ENCODE measurements around the gene MARF1. TPM values are rescaled to one million over a fixed set of nuclear protein-coding genes. Genes with fewer than 3 reads are reported as not detected.

Gene MARF1
- total and polyA plus RNA-seq, 9 of the 15 experiments (the other 6 are each of a cell fraction or from before 2014, with no cell fraction given): 4.7 to 33.2 (median 11.7) TPM

DNA sequence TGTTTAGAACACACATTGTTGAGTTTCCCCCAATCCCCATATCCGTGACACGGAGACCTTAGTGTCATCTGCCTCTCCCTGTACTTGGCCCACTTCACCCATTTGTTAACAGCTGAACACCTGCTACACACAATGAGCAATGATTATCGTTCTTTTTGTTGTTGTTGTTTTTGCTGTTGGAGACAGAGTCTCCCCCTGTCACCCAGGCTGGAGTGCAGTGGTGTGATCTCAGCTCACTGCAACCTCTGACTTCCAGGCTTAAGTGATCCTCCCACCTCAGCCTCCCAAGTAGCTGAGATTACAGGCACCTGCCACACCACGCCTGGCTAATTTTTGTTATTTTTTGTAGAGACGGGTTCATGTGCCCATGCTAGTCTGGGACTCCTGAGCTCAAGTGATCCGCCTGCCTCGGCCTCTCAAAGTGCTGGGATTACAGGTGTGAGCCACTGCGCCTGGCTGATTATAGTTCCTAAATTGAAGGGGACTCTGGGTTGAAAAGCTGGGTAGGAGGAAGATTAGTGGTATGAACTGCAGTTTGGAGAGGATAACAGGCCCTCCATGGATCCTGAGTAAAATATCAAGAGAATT, 28.7 kb upstream of the MARF1 start:
- Histone ChIP-seq H3K27ac (ENCODE audit: extremely low read depth, low read depth, low read length) (no peak overlapping the region), H3K9me1 (ENCODE audit: control insufficient read depth, insufficient read depth, low read length) (no peaks in the 10 kb centered on the region), H3K79me2 (ENCODE audit: control insufficient read depth, insufficient read depth, low read length) (no peaks in the 10 kb centered on the region), H2AFZ (ENCODE audit: low read depth, low read length) (no peak overlapping the region), H4K20me1 (replicated peaks; ENCODE audit: control insufficient read depth, insufficient read depth, low read length) (no peaks in the 10 kb centered on the region), H3K9ac (ENCODE audit: insufficient read depth in 1 of 2, low read depth in 2 of 2, low read length in 2 of 2) (no peak overlapping the region), H3K4me1 (replicated peaks in 1 of 2; ENCODE audit: control insufficient read depth in 2 of 2, insufficient read depth in 2 of 2, low read length in 2 of 2) (no peaks in the 10 kb centered on the region), H3K27me3 (ENCODE audit: control insufficient read depth in 2 of 2, insufficient read depth in 2 of 2, low read length in 2 of 2) (no peaks in the 10 kb centered on the region), H3K4me3 (no peak overlapping the region), H3K4me2 (ENCODE audit: insufficient read depth, low read length) (no peak overlapping the region), H3K36me3 (ENCODE audit: control insufficient read depth, insufficient read depth, low read length) (peaks cover 54% of the 10 kb centered on the region; the same call in 2 of the 3 replicates), H3K9me3 (replicated peaks; ENCODE audit: control insufficient read depth, insufficient read depth, low read depth, low read length) (no peaks in the 10 kb centered on the region)
- WGBS (ENCODE audit: insufficient coverage, low coverage, missing lambda C conversion rate): 88% methylated on average over 8 of the region's 8 CpGs
- DNase-seq (ENCODE audit: extremely low read depth in 1 of 4, low spot score in 3 of 4): no peak
- no TSS peak for BruUV-seq (replicated peaks)
- no peak for FAIRE-seq
- ChIA-PET CTCF (ENCODE audit: low intra/inter-chr PET ratio) (no interaction called here), POLR2A (interaction anchor here (1.0 to 3.5 kb wide), 6 partner anchors 9 to 112 kb away, joined by 3 to 14 read pairs (median 4); no protein-coding TSS in a partner anchor)
- in situ Hi-C loops (cut with MboI): no loop called here
- ATAC-seq: no peak
- intact Hi-C loops (cut with micrococcal nuclease): no loop called here
- TF ChIP-seq ETV5 (CRISPR knock-in tag; IDR thresholded peaks at IDR 0.05; ENCODE audit: low read depth) (no peak), DIDO1 (tag; IDR thresholded peaks at IDR 0.05; ENCODE audit: low read depth) (no peak), ZBTB17 (CRISPR knock-in tag; IDR thresholded peaks at IDR 0.05) (no peak), POLR2G (IDR thresholded peaks at IDR 0.05; ENCODE audit: low read depth, low read length) (no peak), HLTF (IDR thresholded peaks at IDR 0.05) (no peak), ZFP1 (CRISPR knock-in tag; IDR thresholded peaks at IDR 0.05) (no peak), OTX1 (CRISPR knock-in tag; IDR thresholded peaks at IDR 0.05) (no peak), MCM3 (IDR thresholded peaks at IDR 0.05) (no peak), SMARCC2 (IDR thresholded peaks at IDR 0.05; ENCODE audit: low read depth) (no peak), NUFIP1 (IDR thresholded peaks at IDR 0.05; ENCODE audit: partially characterized antibody) (no peak), ZNF24 (IDR thresholded peaks at IDR 0.05) (no peak), SRSF3 (IDR thresholded peaks at IDR 0.05; ENCODE audit: insufficient read depth, low read length) (no peak), KLF16 (IDR thresholded peaks at IDR 0.05) (no peak)
- TF ChIP-seq, protein P1, sequence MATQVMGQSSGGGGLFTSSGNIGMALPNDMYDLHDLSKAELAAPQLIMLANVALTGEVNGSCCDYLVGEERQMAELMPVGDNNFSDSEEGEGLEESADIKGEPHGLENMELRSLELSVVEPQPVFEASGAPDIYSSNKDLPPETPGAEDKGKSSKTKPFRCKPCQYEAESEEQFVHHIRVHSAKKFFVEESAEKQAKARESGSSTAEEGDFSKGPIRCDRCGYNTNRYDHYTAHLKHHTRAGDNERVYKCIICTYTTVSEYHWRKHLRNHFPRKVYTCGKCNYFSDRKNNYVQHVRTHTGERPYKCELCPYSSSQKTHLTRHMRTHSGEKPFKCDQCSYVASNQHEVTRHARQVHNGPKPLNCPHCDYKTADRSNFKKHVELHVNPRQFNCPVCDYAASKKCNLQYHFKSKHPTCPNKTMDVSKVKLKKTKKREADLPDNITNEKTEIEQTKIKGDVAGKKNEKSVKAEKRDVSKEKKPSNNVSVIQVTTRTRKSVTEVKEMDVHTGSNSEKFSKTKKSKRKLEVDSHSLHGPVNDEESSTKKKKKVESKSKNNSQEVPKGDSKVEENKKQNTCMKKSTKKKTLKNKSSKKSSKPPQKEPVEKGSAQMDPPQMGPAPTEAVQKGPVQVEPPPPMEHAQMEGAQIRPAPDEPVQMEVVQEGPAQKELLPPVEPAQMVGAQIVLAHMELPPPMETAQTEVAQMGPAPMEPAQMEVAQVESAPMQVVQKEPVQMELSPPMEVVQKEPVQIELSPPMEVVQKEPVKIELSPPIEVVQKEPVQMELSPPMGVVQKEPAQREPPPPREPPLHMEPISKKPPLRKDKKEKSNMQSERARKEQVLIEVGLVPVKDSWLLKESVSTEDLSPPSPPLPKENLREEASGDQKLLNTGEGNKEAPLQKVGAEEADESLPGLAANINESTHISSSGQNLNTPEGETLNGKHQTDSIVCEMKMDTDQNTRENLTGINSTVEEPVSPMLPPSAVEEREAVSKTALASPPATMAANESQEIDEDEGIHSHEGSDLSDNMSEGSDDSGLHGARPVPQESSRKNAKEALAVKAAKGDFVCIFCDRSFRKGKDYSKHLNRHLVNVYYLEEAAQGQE (IDR thresholded peaks at IDR 0.05; ENCODE audit: borderline replicate concordance): no peak
- TF ChIP-seq, protein P1 (CRISPR knock-in tag; IDR thresholded peaks at IDR 0.05; ENCODE audit: low read depth): no peak
- TF ChIP-seq, protein P2, sequence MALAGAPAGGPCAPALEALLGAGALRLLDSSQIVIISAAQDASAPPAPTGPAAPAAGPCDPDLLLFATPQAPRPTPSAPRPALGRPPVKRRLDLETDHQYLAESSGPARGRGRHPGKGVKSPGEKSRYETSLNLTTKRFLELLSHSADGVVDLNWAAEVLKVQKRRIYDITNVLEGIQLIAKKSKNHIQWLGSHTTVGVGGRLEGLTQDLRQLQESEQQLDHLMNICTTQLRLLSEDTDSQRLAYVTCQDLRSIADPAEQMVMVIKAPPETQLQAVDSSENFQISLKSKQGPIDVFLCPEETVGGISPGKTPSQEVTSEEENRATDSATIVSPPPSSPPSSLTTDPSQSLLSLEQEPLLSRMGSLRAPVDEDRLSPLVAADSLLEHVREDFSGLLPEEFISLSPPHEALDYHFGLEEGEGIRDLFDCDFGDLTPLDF (CRISPR knock-in tag; IDR thresholded peaks at IDR 0.05): no peak
